HG02642 (cell line): Measurements from ENCODE around the gene EIF3A.
"Not testable (repeated sequence)": the region's sequence is repeated elsewhere in the genome, so short reads cannot be mapped to it uniquely, and the experiment has no call there.

Source experiments
- ATAC-seq: cut with Tn5 transposase; IDR thresholded peaks from one replicate; pipeline ENCODE4 v1.9.1; 2021; ENCODE audit warnings: mild to moderate bottlenecking; ENCODE audit not compliant: unreplicated experiment, poor library complexity

EIF3A gene

DNA sequence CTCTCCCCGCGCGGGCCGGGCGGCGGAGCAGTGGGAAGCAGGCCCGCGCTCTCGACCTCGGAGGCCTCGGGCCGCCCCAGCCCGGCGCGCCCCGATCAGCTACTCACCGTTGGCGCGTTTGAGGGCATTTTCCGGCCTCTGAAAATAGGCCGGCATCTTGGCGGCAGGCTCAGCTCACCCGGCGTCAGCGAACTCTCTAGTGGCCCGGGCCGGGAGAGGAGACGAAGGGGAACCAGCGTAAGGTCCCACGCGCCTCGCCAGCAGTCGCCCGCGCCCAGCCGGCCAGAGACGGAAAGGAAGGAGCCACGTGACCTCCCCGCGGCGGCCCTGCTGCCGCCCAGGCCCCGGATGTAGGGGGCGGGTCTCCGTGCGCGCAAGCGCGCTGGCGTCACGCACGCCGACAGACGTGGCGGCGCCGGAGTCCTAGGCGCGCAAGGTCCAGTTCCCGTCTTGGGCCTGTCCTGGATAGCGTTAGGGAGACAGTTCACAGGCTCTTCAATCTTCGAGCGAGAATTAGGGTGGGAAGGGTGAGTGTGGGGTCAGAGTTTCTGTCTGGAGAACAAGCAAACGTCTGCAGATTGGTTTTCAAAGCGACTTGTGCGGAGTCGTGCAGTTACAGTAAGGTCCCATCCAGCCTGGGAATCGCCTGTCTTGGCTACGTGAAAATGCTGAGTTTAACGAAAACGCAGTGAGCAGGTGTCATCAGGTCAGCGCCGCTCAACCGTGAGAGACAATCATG, at the start of gene EIF3A:
Gene EIF3A (minus strand): TSS at position 297 of the 739 bp plus-strand sequence. CDS start 141 bp downstream, at position 156.
- peak; percentile 85 for ATAC-seq

DNA sequence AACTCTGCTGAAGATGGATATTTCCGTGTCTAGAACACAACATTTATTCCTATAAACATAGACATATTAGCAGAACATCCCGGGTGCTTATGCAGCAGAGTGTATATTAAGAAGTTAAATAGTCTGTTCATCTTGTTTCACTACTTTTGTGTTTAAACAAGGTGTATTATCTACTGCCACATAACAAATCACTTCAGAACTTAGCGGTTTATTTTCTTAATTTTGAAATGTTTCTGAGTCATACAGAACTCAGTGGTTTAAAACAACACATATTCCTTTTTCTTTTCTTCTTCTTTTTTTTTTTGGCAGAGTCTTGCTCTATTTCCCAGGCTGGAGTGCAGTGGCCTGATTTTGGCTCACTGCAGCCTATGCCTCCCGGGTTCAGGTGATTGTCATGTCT, 49.1 kb upstream of the EIF3A start:
- no peak for ATAC-seq

GRCh38 chr10:119125942-119126341, 45.3 kb upstream of the EIF3A start:
- no peak for ATAC-seq

- ATAC-seq, result no peak
These were observed 40.3 kb upstream of the EIF3A start for GRCh38 chr10:119120875-119121274.

DNA sequence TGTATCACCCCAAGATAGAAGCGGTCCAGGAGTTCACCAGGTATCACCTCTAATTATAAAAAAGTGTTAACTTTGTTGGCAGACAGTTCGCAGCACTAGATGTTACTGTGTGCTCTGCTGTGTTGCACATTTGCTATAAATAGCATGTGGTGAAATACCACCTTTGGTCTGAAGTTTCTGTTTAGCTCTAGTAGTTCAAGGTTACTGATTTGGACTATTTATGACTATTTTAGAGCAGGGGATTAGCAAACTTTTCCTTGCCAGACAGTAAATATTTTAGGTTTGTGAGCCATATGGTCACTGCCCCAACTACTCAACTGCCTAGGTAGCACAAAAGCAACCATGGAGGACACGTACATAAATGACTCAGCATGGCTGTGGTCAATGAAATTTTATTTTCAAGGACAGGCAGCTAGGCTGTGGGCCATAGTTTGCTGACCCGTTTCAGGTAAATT, 39.8 kb upstream of the EIF3A start:
- ATAC-seq, result peak; percentile 87

DNA sequence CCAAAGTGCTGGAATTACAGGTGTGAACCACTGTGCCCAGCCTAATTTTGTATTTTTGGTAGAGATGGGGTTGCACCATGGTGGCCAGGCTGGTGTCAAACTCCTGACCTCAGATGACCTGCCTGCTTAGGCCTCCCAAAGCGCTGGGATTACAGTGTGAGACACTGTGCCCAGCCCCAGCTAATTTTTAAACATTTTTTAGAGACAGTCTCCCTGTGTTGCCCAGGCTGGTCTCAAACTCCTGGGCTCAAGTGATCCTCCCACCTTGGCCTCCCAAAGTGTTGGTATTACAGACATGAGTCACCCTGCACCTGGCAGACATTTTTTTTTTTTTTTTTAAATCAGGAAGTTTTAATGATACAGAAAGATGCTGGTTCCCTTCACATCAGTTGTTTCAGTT, 38.8 kb upstream of the EIF3A start:
- no peak for ATAC-seq

DNA sequence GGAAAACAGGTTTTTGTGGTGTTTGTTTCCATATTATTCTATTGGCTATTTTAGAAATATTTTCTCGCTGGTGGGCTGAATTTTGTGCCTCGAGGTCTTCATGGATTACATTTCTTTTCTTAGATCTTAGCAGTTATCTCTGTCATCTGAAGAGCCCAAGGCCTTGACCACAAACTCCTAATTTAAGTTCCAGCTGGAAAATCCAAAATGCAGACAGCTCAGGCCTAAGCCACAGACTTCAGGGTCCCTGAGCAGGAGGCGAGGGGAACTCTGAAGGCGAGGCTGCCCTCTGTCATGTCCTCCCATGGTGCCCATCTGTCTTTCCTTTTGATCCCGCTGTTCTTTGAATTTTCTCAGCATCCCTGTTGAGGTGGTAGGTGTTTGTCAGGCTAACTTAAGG, 37.6 kb upstream of the EIF3A start:
- ATAC-seq, result no peak

DNA sequence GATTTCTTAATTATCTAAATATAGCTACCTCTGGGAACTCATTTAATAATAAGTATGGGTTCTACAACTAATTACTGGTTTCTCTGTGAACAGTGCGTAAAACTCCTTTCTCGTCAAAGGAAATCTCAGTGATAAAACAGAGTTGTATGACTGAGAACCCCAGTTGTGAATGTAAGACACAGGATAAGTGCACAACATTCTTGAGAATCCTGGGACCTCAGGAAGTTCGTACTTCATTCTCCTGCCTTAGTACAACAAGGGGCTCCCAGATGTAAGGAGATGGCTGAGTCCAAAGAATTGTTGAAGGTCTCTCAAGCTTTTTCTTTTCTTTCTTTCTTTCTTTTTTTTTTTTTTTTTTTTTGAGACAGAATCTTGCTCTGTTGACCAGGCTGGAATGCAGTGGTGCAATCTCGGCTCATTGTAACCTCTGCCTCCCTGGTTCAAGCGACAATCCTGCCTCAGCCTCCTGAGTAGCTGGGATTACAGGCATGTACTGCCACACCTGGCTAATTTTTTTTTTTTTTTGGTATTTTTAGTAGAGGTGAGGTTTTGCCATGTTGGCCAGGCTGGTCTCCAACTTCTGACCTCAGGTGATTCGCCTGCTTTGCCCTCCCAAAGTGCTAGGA, 35.8 kb upstream of the EIF3A start:
- no peak for ATAC-seq

GRCh38 chr10:119115926-119116325, 35.3 kb upstream of the EIF3A start:
- ATAC-seq, result no peak

- ATAC-seq, result no peak
These were observed 33.4 kb upstream of the EIF3A start for GRCh38 chr10:119113751-119114732.

DNA sequence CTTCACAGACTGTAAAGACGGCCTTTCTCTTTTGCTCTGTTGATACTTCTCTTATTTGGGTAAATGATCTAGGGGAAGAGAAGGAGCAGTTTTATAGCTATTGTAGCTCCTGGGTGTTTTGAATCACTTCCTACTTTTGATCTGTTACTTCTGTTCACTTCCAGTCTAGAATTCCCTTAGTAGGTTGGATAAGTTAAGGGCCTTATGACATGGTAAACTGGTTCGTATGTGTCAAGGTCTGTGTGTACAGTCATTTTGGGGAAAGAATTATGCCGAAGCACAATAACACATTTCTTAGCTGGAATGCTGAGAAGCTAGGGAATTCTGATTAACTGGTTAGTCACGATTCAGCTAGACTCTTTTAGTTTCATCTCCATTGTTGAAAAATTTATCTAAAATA, 31.4 kb upstream of the EIF3A start:
- ATAC-seq, result no peak

GRCh38 chr10:119107771-119108170, 27.2 kb upstream of the EIF3A start:
- ATAC-seq, result not testable (repeated sequence)

- not testable (repeated sequence) for ATAC-seq
These were observed 26.5 kb upstream of the EIF3A start for GRCh38 chr10:119107106-119107505.

DNA sequence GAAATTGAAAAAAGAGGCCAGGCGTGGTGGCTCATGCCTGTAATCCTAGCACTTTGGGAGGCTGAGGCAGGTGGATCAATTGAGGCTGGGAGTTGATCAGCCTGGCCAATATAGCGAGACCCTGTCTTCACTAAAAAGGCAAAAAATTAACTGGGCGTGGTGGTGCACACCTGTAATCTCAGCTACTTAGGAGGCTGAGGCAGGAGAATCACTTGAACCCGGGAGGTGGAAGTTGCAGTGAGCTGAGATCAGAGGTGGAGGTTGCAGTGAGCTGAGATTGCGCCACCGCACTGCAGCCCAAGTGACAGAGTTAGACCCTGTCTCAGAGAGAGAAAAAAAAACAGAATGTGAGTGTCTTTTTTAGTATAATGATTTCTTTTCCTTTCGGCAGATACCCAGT, 25.3 kb upstream of the EIF3A start:
- ATAC-seq, result not testable (repeated sequence)

DNA sequence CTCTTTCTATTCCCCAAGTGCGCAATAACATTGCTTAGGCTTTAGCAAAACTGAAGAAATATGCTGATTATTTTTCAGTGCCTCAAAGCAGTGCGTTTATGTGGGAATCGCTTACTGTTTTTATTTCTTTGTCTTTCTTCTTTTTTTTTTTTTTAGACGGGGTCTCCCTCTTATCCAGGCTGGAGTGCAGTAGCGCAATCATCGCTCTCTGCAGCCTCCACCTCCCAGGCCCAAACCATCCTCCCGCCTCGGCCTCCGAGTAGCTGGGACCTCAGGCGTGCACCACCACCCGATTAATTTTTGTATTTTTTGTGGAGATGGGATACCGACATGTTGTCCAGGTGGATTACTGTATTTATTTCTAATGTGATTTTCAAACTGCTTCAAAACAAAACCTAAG, 24.5 kb upstream of the EIF3A start:
- no peak for ATAC-seq

GRCh38 chr10:119104654-119105015, 24.0 kb upstream of the EIF3A start:
- no peak for ATAC-seq

GRCh38 chr10:119103903-119104653, 23.5 kb upstream of the EIF3A start, which contains the start of gene DENND10:
Gene DENND10 (plus strand): TSS chr10:119104113. CDS start chr10:119104143, 30 bp downstream.
- peak; percentile 86 for ATAC-seq

GRCh38 chr10:119103241-119103902, 22.8 kb upstream of the EIF3A start:
- ATAC-seq, result no peak

- ATAC-seq, result no peak
These were observed 20.9 kb upstream of the EIF3A start for GRCh38 chr10:119101366-119102098.
